ENCODE data around the gene ZNF398. TPM values are rescaled to one million over a fixed set of nuclear protein-coding genes. Genes with fewer than 3 reads are reported as not detected.
"Not testable (repeated sequence)": the region's sequence is repeated elsewhere in the genome, so short reads cannot be mapped to it uniquely, and the experiment has no call there.

ZNF398 gene
- total RNA-seq, 1 donor from 2014 or later: 19.5 TPM

GRCh38 chr7:149224352-149224751 lies 77.1 kb downstream of the ZNF398 start:
- Mint-ChIP-seq H3K27me3 (peaks cover 3% of the 10 kb centered on the region), H3K4me1 (ENCODE audit: unreplicated experiment) (no peaks in the 10 kb centered on the region), H3K27ac (no peak overlapping the region), H3K4me3 (no peak overlapping the region), H3K9me3 (no peaks in the 10 kb centered on the region), H3K36me3 (peaks cover 25% of the 10 kb centered on the region)
- no peak for DNase-seq (ENCODE audit: extremely low spot score, unreplicated experiment)
- no peak for TF ChIP-seq CTCF (conservative IDR thresholded peaks at IDR 0.05)

GRCh38 chr7:149225106-149225505 lies 77.9 kb downstream of the ZNF398 start:
- no peaks in the 10 kb centered on the region for H3K9me3 Mint-ChIP-seq
- H3K27ac Mint-ChIP-seq: no peak overlapping the region

GRCh38 chr7:149225656-149226055 lies 78.4 kb downstream of the ZNF398 start:
- peaks cover 7% of the 10 kb centered on the region for H3K27me3 Mint-ChIP-seq
- H3K9me3 Mint-ChIP-seq: no peaks in the 10 kb centered on the region
- H3K36me3 Mint-ChIP-seq: peaks cover 20% of the 10 kb centered on the region
- TF ChIP-seq CTCF (conservative IDR thresholded peaks at IDR 0.05): no peak
- DNase-seq (ENCODE audit: extremely low spot score, unreplicated experiment): no peak
- no peak overlapping the region for H3K27ac Mint-ChIP-seq
- H3K4me1 Mint-ChIP-seq (ENCODE audit: unreplicated experiment): no peaks in the 10 kb centered on the region
- H3K4me3 Mint-ChIP-seq: no peak overlapping the region

More at GRCh38 chr7:149225106-149225505, 77.9 kb downstream of the ZNF398 start:
- Mint-ChIP-seq H3K4me3 (no peak overlapping the region), H3K4me1 (ENCODE audit: unreplicated experiment) (no peaks in the 10 kb centered on the region), H3K27me3 (peaks cover 7% of the 10 kb centered on the region), H3K36me3 (peaks cover 20% of the 10 kb centered on the region)
- DNase-seq (ENCODE audit: extremely low spot score, unreplicated experiment): no peak
- TF ChIP-seq CTCF (conservative IDR thresholded peaks at IDR 0.05): no peak

- peaks cover 16% of the 10 kb centered on the region for H3K36me3 Mint-ChIP-seq
- H3K4me3 Mint-ChIP-seq; H3K4me1 Mint-ChIP-seq (ENCODE audit: unreplicated experiment); H3K27me3 Mint-ChIP-seq; H3K27ac Mint-ChIP-seq; DNase-seq (ENCODE audit: extremely low spot score, unreplicated experiment); H3K9me3 Mint-ChIP-seq: not testable (repeated sequence)
Observed at GRCh38 chr7:149226366-149226765, 79.1 kb downstream of the ZNF398 start.

- peaks cover 7% of the 10 kb centered on the region for H3K27me3 Mint-ChIP-seq
- TF ChIP-seq CTCF (conservative IDR thresholded peaks at IDR 0.05): no peak
- no peak for DNase-seq (ENCODE audit: extremely low spot score, unreplicated experiment)
- H3K4me1 Mint-ChIP-seq (ENCODE audit: unreplicated experiment): no peaks in the 10 kb centered on the region
- H3K4me3 Mint-ChIP-seq: no peak overlapping the region
- no peak overlapping the region for H3K27ac Mint-ChIP-seq
- peaks cover 11% of the 10 kb centered on the region for H3K36me3 Mint-ChIP-seq
- no peaks in the 10 kb centered on the region for H3K9me3 Mint-ChIP-seq
Observed at GRCh38 chr7:149226840-149227494, 79.7 kb downstream of the ZNF398 start.

- no peaks in the 10 kb centered on the region for H3K4me1 Mint-ChIP-seq (ENCODE audit: unreplicated experiment)
- H3K27me3 Mint-ChIP-seq: peaks cover 7% of the 10 kb centered on the region
- TF ChIP-seq CTCF (conservative IDR thresholded peaks at IDR 0.05): no peak
- H3K9me3 Mint-ChIP-seq: no peaks in the 10 kb centered on the region
- peak overlapping the region; percentile 21 for H3K27ac Mint-ChIP-seq
- H3K36me3 Mint-ChIP-seq: peaks cover 8% of the 10 kb centered on the region
- no peak overlapping the region for H3K4me3 Mint-ChIP-seq
- no peak for DNase-seq (ENCODE audit: extremely low spot score, unreplicated experiment)
Observed at GRCh38 chr7:149228831-149229471, 81.7 kb downstream of the ZNF398 start.

Measured in type B pancreatic cell (in vitro differentiated cells).